Spinal cord (tissue), 10 donors: ENCODE data around the gene ARPIN. TPM values are rescaled to one million over a fixed set of nuclear protein-coding genes. Genes with fewer than 3 reads are reported as not detected.
"Not testable (repeated sequence)": the region's sequence is repeated elsewhere in the genome, so short reads cannot be mapped to it uniquely, and the experiment has no call there.

Experiments
- DNase-seq, 6 donors: peaks; one replicate each; pipeline versions ENCODE4 v3.0.0 to v3.0.0-alpha.2; 2013 to 2015; ENCODE audit warnings: low spot score in 6 of 6, low read depth in 4 of 6
- H3K27ac ChIP-seq: one replicate; pipeline ENCODE4 v1.5.1; 2013; ENCODE audit warnings: low read depth, low read length, control low read depth
- H3K27me3 ChIP-seq: one replicate; pipeline ENCODE4 v1.6.1; 2013; ENCODE audit warnings: low read length; ENCODE audit not compliant: control insufficient read depth, insufficient read depth
- H3K36me3 ChIP-seq: one replicate; pipeline ENCODE4 v1.6.1; 2013; ENCODE audit warnings: low read length; ENCODE audit not compliant: control insufficient read depth, insufficient read depth
- H3K4me1 ChIP-seq: one replicate; pipeline ENCODE4 v1.6.1; 2013; ENCODE audit warnings: low read length; ENCODE audit not compliant: control insufficient read depth, insufficient read depth
- H3K4me3 ChIP-seq: one replicate; pipeline ENCODE4 v1.5.1; 2013; ENCODE audit warnings: low read depth, low read length, control low read depth
- H3K9me3 ChIP-seq: one replicate; pipeline ENCODE4 v1.6.1; 2013; ENCODE audit warnings: low read length; ENCODE audit not compliant: control insufficient read depth, insufficient read depth
- WGBS: methylation state at CpG from one replicate; pipeline ENCODE4 v1.1.5; 2013; ENCODE audit warnings: missing lambda C conversion rate; ENCODE audit not compliant: insufficient coverage; 5-methylcytosine and 5-hydroxymethylcytosine counted together
- long read RNA-seq, 4 donors: transcript quantifications; one replicate each; lab custom pipeline, GENCODE V29; 2026
- polyA plus RNA-seq, 2 donors: library from polyadenylated mRNA; unstranded; fragments of 120-200 nt; gene quantifications; one replicate each; pipeline ENCODE4 v1.2.1, GENCODE V29; 2013; ENCODE audit not compliant: insufficient read length in 2 of 2
- total RNA-seq, 2 donors: library from RNA; depleted of rRNA in 1 of 2; stranded (reverse); fragments of 120-200 nt in 1 of 2; fragments of >200 nt in 1 of 2; gene quantifications; one replicate each; pipeline versions ENCODE4 v1.2.3 to v1.2.4, GENCODE V29; 2013 to 2014
- donor health status: healthy.

The ARPIN gene
- total RNA-seq (10 to 100 TPM; 16.1 to 16.6 TPM), polyA plus RNA-seq (10 to 100 TPM; 25.2 to 26.6 TPM)
- long read RNA-seq, donor 1, full-length matches to known transcripts: 5 of 5 reads
- long read RNA-seq, donor 1, partial matches to known transcripts: 0 of 5 reads
- long read RNA-seq, donor 1, other reads (novel, unspliced or antisense): 0 of 5 reads
- long read RNA-seq, donor 2, full-length matches to known transcripts: 2 of 2 reads
- long read RNA-seq, donor 2, partial matches to known transcripts: 0 of 2 reads
- long read RNA-seq, donor 2, other reads (novel, unspliced or antisense): 0 of 2 reads
- long read RNA-seq, donor 3, full-length matches to known transcripts: 5 of 5 reads
- long read RNA-seq, donor 3, partial matches to known transcripts: 0 of 5 reads
- long read RNA-seq, donor 3, other reads (novel, unspliced or antisense): 0 of 5 reads
- long read RNA-seq, donor 4, full-length matches to known transcripts: 11 of 11 reads
- long read RNA-seq, donor 4, partial matches to known transcripts: 0 of 11 reads
- long read RNA-seq, donor 4, other reads (novel, unspliced or antisense): 0 of 11 reads

DNA sequence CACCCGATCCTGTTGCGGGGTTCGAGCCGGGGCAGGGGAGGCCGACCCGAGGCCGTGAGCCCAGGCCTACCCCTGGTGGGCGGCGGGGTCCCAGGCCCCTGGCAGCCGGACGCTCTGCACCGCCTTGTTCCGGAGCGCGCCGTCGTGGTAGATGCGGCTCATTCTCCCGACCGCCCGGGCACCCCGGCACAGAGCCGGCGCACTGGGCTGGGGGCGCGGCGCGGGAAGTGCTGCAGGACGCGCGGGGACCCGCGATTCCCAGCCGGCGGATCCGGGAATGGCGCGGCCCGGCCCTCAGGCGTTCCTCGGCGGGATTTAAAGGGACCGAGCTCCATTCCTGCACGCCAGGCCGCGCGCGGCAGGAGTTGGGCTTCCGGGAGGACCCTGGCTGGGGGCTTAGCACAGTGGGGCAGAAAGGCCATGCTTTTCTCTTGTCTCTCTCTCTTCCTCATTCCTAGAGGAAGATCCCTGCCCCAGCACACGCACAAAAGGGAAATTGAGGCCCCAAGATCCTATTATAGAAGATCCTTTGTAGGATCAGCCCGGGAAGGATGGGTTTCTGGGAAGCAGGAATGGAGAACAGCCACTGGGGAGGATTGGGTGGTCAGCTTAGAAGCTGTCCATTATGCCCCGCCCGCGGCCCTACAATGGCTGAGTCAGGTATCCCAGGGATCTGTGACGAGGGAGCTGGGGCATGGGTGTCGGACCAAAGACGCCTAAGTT lies at the start of gene ARPIN:
TSS of gene ARPIN (minus strand) at position 279 of the 723 bp plus-strand sequence. CDS start at position 162, 117 bp downstream.
- Histone ChIP-seq H3K4me1 (peaks cover 16% of the 10 kb centered on the region), H3K36me3 (peaks cover 23% of the 10 kb centered on the region), H3K27ac (peak within 1 kb of the TSS; percentile 70), H3K9me3 (no peaks in the 10 kb centered on the region), H3K4me3 (peak within 1 kb of the TSS; percentile 61), H3K27me3 (no peaks in the 10 kb centered on the region)
- WGBS: 4% methylated on average over 53 of the region's 57 CpGs
- DNase-seq: peak in 5 of 6 donors; percentile 28 to 90 (median 52)

DNA sequence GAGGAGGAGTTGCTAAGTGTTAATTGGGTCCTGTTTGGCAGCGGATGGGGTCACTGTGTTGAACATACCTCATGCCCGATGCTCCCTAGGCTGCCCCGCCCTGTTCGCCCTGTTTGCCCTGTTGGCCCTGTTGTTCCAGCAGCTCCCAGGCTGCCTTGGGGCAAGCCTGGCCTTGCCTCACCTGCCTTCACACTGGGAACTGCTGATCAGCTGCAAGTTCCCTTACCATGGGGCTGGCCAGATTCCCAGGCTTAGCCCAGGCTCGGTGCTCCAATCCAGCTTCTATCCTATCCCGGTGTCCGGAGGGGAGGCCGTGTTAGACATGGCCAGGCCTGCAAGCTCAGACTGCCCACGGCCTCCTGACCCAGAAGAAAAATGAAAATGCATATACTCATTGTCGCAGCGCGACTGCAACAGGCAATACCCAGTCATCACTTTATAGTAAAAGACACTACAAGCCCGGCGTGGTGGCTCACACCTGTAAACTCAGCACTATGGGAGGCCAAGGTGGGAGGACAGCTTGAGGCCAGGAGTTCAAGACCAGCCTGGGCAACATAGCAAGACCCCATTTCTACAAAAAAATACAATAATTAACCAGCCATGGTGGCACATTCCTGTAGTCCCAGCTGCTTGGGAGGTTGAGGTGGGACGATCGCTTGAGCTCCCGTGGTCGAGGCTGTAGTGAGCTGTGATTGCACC lies 45.5 kb upstream of the ARPIN start:
- DNase-seq: no peak
- H3K4me1 ChIP-seq: no peaks in the 10 kb centered on the region
- H3K27ac ChIP-seq: no peak overlapping the region
- 89% methylated on average over 15 of the region's 18 CpGs for WGBS
- no peaks in the 10 kb centered on the region for H3K27me3 ChIP-seq
- H3K9me3 ChIP-seq: no peaks in the 10 kb centered on the region
- no peaks in the 10 kb centered on the region for H3K36me3 ChIP-seq
- no peak overlapping the region for H3K4me3 ChIP-seq

DNA sequence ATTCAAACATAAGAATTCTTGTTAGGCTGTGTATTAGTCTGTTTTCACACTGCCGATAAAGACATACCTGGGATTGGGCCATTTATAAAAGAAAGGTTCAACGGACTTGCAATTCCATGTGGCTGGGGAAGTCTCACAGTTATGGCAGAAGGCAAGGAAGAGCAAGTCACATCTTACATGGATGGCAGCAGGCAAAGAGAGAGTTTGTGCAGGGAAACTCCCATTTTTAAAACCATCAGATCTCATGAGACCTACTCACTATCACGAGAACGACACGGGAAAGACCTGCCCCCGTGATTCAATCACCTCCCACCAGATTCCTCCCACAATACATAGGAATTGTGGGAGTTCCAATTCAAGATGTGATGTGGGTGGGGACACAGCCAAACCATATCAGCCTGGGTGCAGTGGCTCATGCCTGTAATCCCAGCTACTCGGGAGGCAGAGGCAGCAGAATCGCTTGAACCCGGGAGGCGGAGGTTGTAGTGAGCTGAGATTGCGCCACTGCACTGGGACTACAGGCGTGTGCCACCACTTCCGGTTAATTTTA lies 42.8 kb upstream of the ARPIN start:
- not testable (repeated sequence) for H3K4me3 ChIP-seq, H3K27me3 ChIP-seq, DNase-seq, H3K27ac ChIP-seq, H3K36me3 ChIP-seq, H3K9me3 ChIP-seq, H3K4me1 ChIP-seq
- WGBS: 98% methylated on average over 7 of the region's 13 CpGs

DNA sequence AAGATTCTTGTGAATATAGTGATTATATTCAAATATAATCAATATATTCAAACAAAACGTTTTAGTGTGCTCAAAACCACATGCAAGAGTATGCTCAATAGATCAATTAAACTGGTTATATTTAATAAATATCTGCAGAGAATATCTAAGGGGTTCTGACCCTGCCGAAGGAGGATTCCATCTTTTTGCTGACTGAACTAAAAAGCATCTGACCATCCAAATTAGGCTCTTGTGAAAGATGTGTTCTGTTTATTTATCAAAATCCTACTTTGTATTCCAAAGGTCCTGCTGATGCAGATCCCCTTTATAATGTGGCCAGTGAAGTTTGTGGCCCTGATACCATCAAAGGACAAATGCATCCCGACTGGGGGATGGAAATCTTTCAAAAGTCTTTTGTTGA lies 41.8 kb upstream of the ARPIN start:
- Histone ChIP-seq H3K4me1 (no peaks in the 10 kb centered on the region), H3K9me3 (no peaks in the 10 kb centered on the region), H3K4me3 (no peak overlapping the region), H3K36me3 (no peaks in the 10 kb centered on the region), H3K27me3 (no peaks in the 10 kb centered on the region), H3K27ac (no peak overlapping the region)
- WGBS: no CpG with 5 or more reads among the region's 3 CpGs
- DNase-seq: no peak

DNA sequence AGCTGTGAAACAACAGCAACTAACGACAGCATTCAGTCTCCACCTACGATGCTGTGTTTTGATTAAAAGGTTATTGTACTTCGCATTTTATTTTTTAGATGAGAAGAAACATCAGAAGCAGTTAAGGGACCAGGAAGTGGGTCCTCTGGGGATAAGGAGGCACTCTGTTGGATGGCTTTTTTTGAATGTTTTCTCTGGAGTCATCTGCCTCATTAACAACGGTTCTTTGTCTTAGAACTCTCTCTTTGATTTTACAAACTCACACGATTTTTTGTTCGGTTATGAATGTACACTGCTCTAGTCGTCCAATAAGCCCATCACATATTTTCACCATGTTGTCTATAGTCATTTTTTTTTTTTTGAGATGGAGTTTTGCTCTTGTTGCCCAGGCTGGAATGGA lies 36.0 kb upstream of the ARPIN start:
- H3K27me3 ChIP-seq: no peaks in the 10 kb centered on the region
- no peaks in the 10 kb centered on the region for H3K4me1 ChIP-seq
- WGBS: 100% methylated on average over 2 of the region's 7 CpGs
- no peaks in the 10 kb centered on the region for H3K36me3 ChIP-seq
- DNase-seq: peak in 1 of 6 donors; percentile 58
- H3K27ac ChIP-seq: no peak overlapping the region
- no peaks in the 10 kb centered on the region for H3K9me3 ChIP-seq
- H3K4me3 ChIP-seq: no peak overlapping the region

DNA sequence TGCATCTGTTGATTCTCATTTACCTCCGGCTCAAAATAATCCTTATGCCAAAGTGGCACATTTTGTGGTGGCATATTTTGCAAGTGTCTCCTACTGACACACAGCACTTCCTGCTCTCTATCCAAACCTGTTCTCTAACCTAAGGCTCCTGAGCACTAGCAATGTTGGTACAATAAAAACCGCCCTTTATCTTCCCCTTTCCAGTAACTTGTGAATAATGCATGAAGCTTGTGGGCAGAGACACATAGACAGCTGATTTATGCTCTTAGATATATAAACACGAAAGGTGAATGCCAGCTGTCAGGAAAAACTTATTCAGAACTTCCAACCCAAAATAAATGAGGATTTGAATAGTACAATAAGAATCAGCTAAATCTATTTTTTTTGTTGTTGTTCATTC lies 34.6 kb upstream of the ARPIN start:
- WGBS: no CpG with 5 or more reads among the region's 3 CpGs
- H3K9me3 ChIP-seq: no peaks in the 10 kb centered on the region
- H3K4me1 ChIP-seq: no peaks in the 10 kb centered on the region
- H3K4me3 ChIP-seq: no peak overlapping the region
- H3K27me3 ChIP-seq: no peaks in the 10 kb centered on the region
- H3K36me3 ChIP-seq: no peaks in the 10 kb centered on the region
- no peak for DNase-seq
- H3K27ac ChIP-seq: no peak overlapping the region

- no peak overlapping the region for H3K4me3 ChIP-seq
- H3K4me1 ChIP-seq: no peaks in the 10 kb centered on the region
- no peaks in the 10 kb centered on the region for H3K27me3 ChIP-seq
- H3K36me3 ChIP-seq: no peaks in the 10 kb centered on the region
- no peak for DNase-seq
- WGBS: 80% methylated on average over 2 of the region's 6 CpGs
- H3K9me3 ChIP-seq: no peaks in the 10 kb centered on the region
- H3K27ac ChIP-seq: no peak overlapping the region
Observed at GRCh38 chr15:89946681-89947299, 34.0 kb upstream of the ARPIN start.

DNA sequence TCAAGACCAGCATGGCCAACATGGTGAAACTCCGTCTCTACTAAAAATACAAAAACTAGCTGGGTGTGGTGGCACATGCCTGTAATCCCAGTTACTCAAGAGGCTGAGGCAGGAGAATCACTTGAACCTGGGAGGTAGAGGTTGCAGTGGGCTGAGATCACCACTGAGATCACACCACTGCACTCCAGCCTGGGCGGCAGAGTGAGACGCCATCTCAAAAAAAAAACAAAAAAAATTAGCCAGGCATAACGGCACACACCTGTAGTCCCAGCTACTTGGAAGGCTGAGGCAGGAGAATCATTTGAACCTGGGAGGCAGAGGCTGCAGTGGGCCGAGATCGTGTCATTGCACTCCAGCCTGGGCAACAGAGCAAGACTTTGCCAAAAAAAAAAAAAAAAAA lies 31.0 kb upstream of the ARPIN start:
- H3K4me3 ChIP-seq, DNase-seq, H3K27me3 ChIP-seq, H3K27ac ChIP-seq, H3K36me3 ChIP-seq, H3K4me1 ChIP-seq, H3K9me3 ChIP-seq: not testable (repeated sequence)
- WGBS: 97% methylated on average over 3 of the region's 6 CpGs

DNA sequence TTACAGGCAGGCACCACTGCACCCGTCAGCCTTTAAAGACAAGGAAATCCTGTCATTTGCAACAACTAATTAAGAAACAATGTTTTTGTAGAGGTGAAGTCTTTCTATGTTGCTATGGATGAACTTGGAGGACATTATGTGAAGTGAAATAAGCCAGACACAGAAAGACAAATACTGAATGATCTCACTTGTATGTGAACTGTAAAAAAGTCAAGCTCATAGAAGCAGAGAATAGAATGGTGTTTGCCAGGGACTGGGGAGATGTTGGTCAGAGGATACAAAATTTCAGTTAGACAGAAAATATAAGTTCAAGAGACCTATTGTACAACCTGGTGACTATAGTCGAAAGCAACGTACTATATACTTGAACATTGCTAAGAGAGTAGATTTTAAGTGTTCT lies 27.2 kb upstream of the ARPIN start:
- WGBS: no CpG with 5 or more reads among the region's 3 CpGs
- Histone ChIP-seq H3K36me3 (no peaks in the 10 kb centered on the region), H3K27me3 (no peaks in the 10 kb centered on the region), H3K9me3 (no peaks in the 10 kb centered on the region), H3K27ac (no peak overlapping the region), H3K4me3 (no peak overlapping the region), H3K4me1 (no peaks in the 10 kb centered on the region)
- DNase-seq: no peak
